NCI-H2196 treated with DMSO at 0.1 percent for 48 hours (cell line): ENCODE data around the gene TNK1.

Experiments used
- DNase-seq: peaks from one replicate; lab custom pipeline; 2025; ENCODE audit not compliant: unreplicated experiment; lab: John Stamatoyannopoulos, UW

TNK1 gene

GRCh38 chr17:7389924-7390910 is 9.3 kb downstream of the TNK1 start:
- DNase-seq, result no peak

DNA sequence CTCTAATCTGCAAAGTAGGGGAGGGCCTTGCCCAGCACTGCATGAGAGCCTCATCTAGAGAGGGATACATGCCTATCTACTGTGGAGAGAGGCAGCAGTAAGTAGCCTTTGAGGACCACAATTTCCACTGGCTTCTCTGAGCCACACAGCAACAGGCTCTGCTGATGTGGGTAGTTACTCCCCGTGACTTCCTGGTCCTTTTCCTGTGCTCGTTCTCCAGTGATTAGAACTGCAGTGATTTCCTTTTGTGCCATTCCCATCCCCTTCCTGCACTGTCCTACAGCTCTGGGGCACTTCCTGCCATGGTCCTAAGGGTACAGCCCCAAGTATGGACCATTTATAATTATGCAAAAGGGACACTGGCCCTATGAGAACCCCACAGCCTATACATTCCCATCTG is 10.4 kb downstream of the TNK1 start:
- DNase-seq, result no peak

DNA sequence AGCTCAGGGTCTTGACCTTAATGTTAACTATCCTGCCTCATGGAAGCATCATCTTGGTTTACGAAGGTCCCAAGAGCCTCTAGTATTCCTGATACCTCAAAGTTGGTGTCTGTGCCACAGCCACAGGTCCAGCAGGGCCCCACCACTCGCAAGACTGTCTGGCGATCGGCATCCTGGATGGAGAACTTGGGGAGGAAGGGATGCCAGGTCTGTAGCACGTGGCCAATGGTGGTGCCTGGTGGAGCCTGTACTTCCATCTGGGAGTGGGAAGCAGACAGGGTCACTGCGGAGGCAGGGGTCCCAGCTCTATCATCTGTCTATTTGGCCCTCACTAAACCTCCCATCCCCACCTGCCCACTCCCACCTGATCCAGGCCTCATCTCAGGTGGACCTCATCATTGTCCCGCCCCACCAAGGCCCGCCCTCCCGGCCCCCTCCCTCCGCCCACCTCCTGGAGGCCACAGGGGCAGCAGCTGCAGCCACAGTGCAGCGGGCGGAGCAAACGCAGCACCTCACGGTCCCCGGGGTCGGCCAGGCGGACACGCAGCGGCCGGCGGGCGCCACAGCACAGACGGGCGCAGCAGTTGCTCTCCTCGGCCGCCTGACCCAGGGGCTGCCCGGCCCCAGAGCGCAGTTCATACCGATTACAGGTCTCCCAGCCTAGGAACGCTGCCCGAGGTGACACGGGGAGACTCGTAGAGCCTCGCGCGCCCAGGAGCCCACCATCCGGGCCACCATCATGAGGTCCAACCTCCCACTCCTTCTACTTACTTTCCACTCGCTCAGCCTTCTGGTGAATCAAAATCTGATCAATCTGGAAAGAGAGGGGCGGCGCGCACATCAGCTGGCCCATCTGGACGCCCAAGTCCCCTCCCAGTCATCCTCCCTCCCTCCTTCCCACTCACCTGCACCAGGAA is 12.1 kb downstream of the TNK1 start:
- DNase-seq, result no peak

GRCh38 chr17:7393613-7394451 is 12.9 kb downstream of the TNK1 start:
- no peak for DNase-seq

- DNase-seq, result peak; percentile 10
Measured at GRCh38 chr17:7394452-7395191, 13.7 kb downstream of the TNK1 start, which contains the start of gene PLSCR3. PLSCR3 (minus strand) TSS chr17:7394525; CDS start chr17:7394110, 415 bp downstream.

DNA sequence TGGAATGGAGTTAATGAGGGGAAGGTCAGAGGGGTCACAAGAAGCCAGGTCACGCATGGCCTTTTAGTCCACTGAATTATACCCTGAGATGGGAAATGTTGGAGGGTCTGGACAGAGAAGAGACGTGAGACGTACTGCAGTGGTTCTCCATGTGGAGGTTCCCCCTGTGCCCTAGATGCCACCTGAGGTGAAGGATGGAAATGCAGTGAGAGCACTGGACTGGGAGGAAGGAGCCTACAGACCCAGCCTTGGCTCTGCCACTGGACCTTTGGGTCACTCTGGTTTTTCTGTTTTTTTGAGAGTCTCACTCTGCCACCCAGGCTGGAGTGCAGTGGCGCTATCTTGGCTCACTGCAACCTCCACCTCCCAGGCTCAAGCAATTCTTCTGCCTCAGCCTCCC is 15.3 kb downstream of the TNK1 start:
- DNase-seq, result no peak

GRCh38 chr17:7398612-7399011 is 17.7 kb downstream of the TNK1 start:
- DNase-seq, result no peak

DNA sequence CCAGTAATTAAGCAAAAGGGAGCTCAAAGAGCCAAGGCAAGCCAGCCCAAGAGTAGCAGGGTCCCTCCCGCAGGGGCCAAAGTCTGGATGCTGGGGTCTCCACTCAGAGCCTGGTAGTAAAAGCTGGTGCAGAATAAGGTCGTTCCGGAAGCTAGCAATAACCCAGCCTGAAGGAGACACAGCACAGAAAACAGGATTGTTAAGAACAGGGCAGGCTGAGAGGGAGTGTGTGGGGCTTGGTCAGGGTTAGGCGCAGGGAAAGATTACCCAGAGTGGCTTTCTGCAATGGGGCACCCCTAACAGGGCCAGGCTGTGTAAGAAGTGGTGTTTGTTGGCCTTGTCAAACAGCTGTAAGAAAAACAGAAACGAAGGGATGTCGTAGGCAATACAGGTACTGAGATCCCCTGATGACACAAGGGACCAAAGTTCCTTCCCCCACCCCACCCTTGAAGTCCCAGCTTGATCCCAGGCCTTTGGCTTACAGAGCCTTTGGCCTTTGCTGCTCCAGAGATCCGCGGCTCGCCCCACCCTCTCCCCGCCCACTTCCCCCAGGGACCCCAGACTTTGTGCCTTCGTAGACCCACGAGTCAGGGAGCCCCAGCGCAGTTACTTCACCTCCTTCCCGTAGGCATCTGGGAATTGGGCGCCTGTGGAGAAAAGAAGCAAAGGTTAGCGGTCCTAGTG is 22.3 kb downstream of the TNK1 start:
- no peak for DNase-seq

- DNase-seq, result peak; percentile 36
Measured at GRCh38 chr17:7403727-7403976, 22.8 kb downstream of the TNK1 start.

DNA sequence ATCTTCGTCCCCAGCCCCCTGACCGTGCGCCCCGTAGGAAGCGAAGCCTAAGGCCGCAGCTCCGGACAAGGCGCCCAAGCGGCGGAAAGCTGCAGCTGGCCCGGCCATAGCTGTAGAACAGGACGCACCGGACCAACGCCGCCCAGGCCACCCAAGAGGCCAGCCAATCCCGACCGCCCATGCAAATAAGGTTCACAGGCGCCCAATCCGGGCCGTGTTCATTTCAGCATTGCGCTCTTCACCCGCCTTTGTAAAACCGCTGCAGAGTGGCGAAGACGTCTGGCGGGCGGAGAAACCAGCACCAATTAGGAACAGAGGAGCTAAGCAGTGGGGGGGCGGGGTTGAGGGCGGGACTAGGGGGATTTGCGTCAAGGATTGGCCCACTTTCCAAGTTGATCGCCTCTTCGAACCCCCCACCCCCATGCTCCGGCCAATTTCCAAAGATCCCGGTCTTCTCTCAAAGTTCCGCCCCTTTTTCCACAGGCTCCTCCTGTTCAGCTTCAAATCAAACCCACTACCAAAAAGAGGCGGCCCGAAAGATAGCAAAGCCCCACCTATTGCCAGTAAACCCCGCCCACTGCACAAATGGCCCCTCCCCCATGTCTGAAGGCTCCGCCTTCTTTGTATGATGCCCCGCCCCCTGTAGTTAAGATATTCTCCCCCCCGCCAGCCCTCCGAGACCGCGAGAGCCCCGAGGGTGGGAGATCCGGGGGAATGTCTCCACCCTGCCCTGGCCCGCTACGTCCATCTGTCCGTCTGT is 23.3 kb downstream of the TNK1 start, which contains the start of gene TMEM256:
Gene TMEM256 (minus strand): TSS at position 121 of the 760 bp plus-strand sequence. CDS start 13 bp downstream, at position 108.
- peak; percentile 94 for DNase-seq

GRCh38 chr17:7404737-7405349 is 24.0 kb downstream of the TNK1 start:
- DNase-seq, result no peak

DNA sequence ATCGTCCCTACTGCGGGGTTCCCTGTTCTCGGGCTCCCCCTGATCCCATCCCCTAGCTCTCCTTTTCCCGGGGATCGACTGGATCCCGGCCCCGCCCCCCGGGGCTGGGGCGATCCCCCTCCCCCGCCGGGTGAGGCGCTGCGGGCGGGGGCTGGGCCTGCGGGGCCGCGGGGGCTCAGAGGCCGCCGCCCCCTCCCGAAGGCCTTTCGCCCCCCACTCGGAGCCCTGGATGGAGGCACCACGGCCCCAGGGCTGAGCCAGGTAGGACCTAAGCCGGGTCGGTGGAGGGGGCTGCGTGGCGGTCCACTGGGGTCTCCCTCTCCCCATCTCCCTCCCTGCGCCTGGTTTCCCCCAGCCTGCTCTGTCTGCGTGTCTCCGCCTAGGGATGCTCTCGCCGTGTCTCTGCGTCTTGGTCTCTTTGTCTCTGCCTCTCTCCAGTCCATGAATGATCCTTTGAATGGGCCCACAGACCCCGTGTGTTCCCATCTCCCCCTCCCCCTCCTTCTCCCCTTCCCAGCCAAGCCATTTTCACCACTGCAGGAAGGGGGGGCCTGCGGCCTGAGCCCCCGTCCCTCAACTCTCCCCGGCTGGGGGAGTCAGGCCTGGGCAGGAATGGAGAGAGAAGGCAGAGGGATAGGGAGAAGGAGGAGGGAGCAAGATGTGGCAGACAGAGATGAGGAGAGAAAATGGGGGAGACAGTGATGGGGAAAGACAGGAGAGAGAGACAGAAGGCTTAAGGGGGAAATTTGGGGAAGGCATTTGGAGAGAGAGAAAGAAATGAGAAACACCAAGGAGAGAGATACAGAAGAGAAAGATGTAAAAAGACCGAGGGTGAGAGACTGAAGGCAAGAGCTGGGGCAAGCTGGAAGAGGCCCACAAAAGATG is 24.7 kb downstream of the TNK1 start:
- DNase-seq, result no peak

GRCh38 chr17:7406235-7406825 is 25.4 kb downstream of the TNK1 start:
- no peak for DNase-seq

GRCh38 chr17:7407082-7407481 is 26.2 kb downstream of the TNK1 start:
- no peak for DNase-seq

DNA sequence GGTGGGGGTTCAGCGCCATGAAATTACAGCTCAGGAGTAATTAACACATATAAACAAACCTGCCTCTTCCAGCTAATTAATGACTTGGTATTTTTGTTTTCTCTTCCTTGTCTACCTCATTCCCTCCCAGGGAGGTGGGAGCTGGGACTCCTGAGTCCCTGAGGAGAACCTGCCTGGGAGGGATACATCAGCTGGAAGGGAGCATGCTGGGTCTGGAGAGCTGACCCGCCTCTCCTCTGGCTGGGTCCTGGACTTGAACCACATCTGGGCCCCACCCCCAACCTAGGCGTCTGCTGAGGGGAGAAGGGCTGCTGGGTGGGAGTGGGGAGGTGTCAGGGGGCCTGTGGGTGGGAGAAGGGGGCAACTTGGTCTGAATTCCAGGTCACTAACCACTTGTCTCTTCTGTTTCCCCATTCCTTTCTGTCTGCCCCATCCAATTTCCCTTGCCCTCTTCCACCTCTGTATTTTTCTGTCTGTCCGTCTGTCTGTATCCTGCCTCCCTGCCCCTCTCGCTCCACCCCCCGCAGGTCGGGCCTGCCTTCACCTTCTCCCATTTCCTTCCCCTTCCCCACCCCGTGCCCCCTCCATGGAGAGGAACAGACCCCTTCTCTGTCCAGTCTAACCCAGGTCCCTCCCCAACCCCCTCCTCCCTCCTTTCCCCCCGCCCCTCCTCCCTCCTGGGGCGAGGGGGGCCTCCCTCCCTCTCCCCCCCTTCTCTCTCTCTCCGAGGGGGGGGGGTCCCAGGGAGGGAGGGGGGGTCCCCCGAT is 26.8 kb downstream of the TNK1 start, which contains the start of gene NLGN2:
Gene NLGN2 (plus strand): TSS at position 361 of the 767 bp plus-strand sequence. CDS start 411 bp downstream, outside the sequence.
- DNase-seq, result no peak

DNA sequence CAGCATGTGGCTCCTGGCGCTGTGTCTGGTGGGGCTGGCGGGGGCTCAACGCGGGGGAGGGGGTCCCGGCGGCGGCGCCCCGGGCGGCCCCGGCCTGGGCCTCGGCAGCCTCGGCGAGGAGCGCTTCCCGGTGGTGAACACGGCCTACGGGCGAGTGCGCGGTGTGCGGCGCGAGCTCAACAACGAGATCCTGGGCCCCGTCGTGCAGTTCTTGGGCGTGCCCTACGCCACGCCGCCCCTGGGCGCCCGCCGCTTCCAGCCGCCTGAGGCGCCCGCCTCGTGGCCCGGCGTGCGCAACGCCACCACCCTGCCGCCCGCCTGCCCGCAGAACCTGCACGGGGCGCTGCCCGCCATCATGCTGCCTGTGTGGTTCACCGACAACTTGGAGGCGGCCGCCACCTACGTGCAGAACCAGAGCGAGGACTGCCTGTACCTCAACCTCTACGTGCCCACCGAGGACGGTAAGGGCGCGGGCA is 27.4 kb downstream of the TNK1 start:
- DNase-seq, result no peak
